ENCODE results near the gene GLT8D2.
"Not testable (repeated sequence)": the region's sequence is repeated elsewhere in the genome, so short reads cannot be mapped to it uniquely, and the experiment has no call there.

GLT8D2 gene

DNA sequence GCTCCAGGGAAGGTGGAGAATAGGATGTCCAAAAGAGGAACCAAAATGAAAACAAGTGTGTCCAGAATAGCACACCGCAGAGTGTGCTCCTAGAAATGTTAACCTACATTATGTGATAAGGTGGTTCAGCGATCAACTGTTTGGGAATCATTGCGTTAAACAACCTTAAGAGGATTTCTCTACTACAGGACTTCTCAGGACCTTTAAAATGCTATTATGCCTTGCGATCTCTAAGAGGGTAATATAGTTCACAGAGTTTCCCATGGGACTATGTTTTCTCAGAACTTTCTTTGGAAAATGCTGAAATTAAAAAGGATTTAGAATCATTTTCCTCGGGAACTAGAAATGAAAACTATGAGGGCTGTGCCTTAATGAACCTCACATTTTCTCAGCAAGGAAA lies 1.8 kb downstream of the GLT8D2 start:
- in situ Hi-C loops (cut with HindIII; ENCODE audit: low sequenced_read_pairs), result no loop called here
- TF ChIP-seq, protein P1, sequence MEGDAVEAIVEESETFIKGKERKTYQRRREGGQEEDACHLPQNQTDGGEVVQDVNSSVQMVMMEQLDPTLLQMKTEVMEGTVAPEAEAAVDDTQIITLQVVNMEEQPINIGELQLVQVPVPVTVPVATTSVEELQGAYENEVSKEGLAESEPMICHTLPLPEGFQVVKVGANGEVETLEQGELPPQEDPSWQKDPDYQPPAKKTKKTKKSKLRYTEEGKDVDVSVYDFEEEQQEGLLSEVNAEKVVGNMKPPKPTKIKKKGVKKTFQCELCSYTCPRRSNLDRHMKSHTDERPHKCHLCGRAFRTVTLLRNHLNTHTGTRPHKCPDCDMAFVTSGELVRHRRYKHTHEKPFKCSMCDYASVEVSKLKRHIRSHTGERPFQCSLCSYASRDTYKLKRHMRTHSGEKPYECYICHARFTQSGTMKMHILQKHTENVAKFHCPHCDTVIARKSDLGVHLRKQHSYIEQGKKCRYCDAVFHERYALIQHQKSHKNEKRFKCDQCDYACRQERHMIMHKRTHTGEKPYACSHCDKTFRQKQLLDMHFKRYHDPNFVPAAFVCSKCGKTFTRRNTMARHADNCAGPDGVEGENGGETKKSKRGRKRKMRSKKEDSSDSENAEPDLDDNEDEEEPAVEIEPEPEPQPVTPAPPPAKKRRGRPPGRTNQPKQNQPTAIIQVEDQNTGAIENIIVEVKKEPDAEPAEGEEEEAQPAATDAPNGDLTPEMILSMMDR (IDR thresholded peaks at IDR 0.05; ENCODE audit: low read depth, low read length, missing control alignments), result no peak
- H3K4me3 ChIP-seq (ENCODE audit: low read depth, low read length), result no peak overlapping the region
- no peak for DNase-seq (ENCODE audit: low read depth)

DNA sequence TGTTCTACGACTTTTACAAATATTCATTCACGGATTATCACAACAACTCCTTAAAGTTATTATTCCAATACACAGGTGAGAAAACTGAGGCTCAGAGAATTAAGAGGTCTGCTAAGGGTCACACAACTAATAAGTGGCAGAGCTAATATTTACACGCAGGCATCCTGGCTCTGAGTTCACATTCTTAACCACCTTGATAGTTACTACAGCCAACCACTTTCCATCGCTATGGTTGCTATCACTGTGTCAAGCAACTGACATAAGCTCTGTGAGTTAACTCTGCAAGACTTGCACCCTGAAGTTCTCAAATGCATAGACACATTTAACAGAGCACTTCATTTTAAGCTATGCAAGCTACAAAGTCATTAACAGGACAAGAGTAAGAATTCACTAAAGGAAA lies 3.7 kb downstream of the GLT8D2 start:
- in situ Hi-C loops (cut with HindIII; ENCODE audit: low sequenced_read_pairs), result no loop called here
- DNase-seq (ENCODE audit: low read depth), result no peak
- H3K4me3 ChIP-seq (ENCODE audit: low read depth, low read length), result no peak overlapping the region
- TF ChIP-seq, protein P1 (IDR thresholded peaks at IDR 0.05; ENCODE audit: low read depth, low read length, missing control alignments), result no peak

DNA sequence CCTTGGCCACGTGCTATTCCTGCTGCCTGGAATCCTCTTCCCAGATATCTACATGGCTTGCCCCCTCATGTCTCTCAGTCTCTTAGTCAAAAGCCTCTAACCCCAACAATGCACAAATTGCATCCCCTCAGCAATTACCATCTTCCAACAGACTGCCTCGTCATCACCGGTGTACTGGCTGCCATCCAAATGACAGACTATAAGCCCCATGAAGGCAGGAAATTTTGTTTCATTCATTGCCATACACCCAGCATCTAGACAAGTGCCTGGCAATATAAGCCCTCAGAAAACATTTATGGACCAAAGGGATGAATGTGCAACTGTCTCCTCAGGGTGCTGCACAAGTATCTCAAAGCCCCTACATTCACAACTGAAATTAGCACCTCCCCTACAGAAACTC lies 5.8 kb downstream of the GLT8D2 start:
- DNase-seq (ENCODE audit: low read depth), result no peak
- in situ Hi-C loops (cut with HindIII; ENCODE audit: low sequenced_read_pairs), result loop anchor here (5.0 kb wide), 1 partner anchor 43 kb away; no protein-coding TSS in a partner anchor
- no peak overlapping the region for H3K4me3 ChIP-seq (ENCODE audit: low read depth, low read length)
- TF ChIP-seq, protein P1 (IDR thresholded peaks at IDR 0.05; ENCODE audit: low read depth, low read length, missing control alignments), result no peak

DNA sequence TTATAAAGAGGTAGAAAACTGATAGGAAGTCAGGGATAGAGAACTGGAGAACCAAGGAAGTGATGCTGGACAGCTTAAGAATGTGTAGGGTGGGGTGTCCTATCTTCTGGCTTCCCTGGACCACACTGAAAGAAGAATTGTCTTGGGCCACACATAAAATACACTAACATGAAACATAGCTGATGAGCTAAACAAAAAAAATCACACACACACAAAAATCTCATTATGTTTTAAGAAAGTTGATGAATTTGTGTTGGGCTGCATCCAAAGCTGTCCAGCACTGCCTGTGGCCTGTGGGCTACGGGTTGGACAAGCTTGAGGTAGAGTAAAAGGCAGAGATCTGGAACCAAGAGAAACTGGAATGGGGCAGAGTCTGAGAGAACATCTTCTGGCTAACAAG lies 7.4 kb downstream of the GLT8D2 start:
- TF ChIP-seq, protein P1 (IDR thresholded peaks at IDR 0.05; ENCODE audit: low read depth, low read length, missing control alignments), result no peak
- no peak overlapping the region for H3K4me3 ChIP-seq (ENCODE audit: low read depth, low read length)
- in situ Hi-C loops (cut with HindIII; ENCODE audit: low sequenced_read_pairs), result loop anchor here (5.0 kb wide), 1 partner anchor 45 kb away; no protein-coding TSS in a partner anchor
- DNase-seq (ENCODE audit: low read depth), result no peak

DNA sequence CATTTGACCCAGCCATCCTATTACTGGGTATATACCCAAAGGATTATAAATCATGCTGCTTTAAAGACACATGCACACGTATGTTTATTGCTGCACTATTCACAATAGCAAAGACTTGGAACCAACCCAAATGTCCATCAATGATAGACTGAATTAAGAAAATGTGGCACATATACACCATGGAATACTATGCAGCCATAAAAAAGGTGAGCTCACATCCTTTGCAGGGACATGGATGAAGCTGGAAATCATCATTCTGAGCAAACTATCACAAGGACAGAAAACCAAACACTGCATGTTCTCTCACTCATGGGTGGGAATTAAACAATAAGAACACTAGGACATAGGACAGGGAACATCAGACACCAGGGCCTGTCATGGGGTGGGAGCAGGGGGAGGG lies 10.2 kb downstream of the GLT8D2 start:
- H3K4me3 ChIP-seq (ENCODE audit: low read depth, low read length); DNase-seq (ENCODE audit: low read depth): not testable (repeated sequence)
- in situ Hi-C loops (cut with HindIII; ENCODE audit: low sequenced_read_pairs), result loop anchor here (5.0 kb wide), 1 partner anchor 48 kb away; no protein-coding TSS in a partner anchor

DNA sequence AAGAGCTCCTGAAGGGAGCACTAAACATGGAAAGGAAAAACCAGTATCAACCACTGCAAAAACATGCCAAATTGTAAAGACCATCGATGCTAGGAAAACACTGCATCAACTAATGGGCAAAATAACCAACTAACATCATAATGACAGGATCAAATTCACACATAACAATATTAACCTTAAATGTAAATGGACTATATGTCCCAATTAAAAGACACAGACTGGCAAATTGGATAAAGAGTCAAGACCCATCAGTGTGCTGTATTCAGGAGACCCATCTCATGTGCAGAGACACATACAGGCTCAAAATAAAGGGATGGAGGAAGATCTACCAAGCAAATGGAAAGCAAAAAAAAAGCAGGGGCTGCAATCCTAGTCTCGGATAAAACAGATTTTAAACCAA lies 13.8 kb downstream of the GLT8D2 start:
- H3K4me3 ChIP-seq (ENCODE audit: low read depth, low read length); DNase-seq (ENCODE audit: low read depth); in situ Hi-C loops (cut with HindIII; ENCODE audit: low sequenced_read_pairs): not testable (repeated sequence)

DNA sequence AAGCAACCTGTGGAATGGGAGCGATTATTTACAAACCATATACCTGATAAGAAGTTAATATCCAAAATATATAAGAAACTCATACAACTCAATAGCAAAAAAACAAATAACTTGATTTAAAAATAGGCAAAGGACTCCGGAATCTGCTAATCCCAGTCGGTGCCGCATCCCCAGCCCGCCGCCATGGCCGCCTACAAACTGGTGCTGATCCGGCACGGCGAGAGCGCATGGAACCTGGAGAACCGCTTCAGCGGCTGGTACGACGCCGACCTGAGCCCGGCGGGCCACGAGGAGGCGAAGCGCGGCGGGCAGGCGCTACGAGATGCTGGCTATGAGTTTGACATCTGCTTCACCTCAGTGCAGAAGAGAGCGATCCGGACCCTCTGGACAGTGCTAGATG lies 19.4 kb downstream of the GLT8D2 start:
- H3K4me3 ChIP-seq (ENCODE audit: low read depth, low read length); DNase-seq (ENCODE audit: low read depth); in situ Hi-C loops (cut with HindIII; ENCODE audit: low sequenced_read_pairs): not testable (repeated sequence)

DNA sequence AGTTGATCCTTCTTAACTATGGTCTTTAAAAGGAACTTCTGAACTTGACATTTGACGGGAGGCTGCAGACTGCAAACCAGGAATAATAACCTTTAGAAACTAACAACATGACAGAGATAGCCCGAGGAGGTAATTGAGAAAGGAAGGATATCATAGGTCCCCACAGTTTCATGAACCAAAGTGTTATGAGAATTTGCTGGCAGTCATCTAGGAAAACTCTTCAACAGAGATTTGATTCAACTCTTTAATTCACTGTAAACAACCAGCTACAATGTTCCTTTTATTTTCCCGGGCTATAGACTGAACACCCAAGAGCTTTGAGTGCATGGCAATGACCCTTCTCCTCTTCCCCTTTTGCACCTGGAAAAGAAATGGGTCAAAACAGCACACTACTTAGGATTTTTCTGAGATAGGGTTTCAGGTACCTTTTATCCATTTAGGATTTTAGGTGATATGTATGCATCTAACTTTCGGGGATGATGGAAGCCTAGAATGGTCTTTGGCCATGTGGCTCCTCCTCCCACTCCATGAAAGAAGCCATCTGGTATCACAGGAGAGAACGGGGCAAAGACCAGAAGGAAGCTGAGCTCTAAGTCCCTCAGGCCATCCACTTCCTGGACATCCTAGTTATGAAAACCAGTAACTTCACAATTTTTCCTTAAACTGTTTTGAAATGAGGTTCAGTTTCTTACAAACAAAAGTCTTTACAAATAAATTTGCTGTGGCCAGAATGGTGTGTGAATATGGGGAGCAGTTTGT lies 23.0 kb downstream of the GLT8D2 start:
- TF ChIP-seq, protein P1 (IDR thresholded peaks at IDR 0.05; ENCODE audit: low read depth, low read length, missing control alignments), result no peak
- DNase-seq (ENCODE audit: low read depth), result no peak
- in situ Hi-C loops (cut with HindIII; ENCODE audit: low sequenced_read_pairs), result no loop called here
- H3K4me3 ChIP-seq (ENCODE audit: low read depth, low read length), result no peak overlapping the region

Data from astrocyte of the cerebellum (primary cell).